Measurements from ENCODE around the gene ITPK1.

Gene ITPK1

GRCh38 chr14:93057586-93058280 is 58.0 kb downstream of the ITPK1 start:
- no peak for DNase-seq

GRCh38 chr14:93056840-93057585 is 58.7 kb downstream of the ITPK1 start:
- no peak for DNase-seq

- no peak for DNase-seq
These were observed 59.4 kb downstream of the ITPK1 start for GRCh38 chr14:93056166-93056839.

- DNase-seq = no peak
These were observed 60.0 kb downstream of the ITPK1 start for GRCh38 chr14:93055651-93056115.

GRCh38 chr14:93054876-93055275 is 60.8 kb downstream of the ITPK1 start:
- no peak for DNase-seq

- DNase-seq = no peak
These were observed 61.7 kb downstream of the ITPK1 start for GRCh38 chr14:93054006-93054405.

GRCh38 chr14:93051600-93052546 is 63.9 kb downstream of the ITPK1 start:
- DNase-seq = no peak

GRCh38 chr14:93050761-93051160 is 65.0 kb downstream of the ITPK1 start:
- no peak for DNase-seq

- DNase-seq = no peak
These were observed 65.8 kb downstream of the ITPK1 start for GRCh38 chr14:93049867-93050331.

- DNase-seq = no peak
These were observed 66.4 kb downstream of the ITPK1 start for GRCh38 chr14:93049315-93049714.

GRCh38 chr14:93048843-93049242 is 66.9 kb downstream of the ITPK1 start:
- DNase-seq = no peak

- DNase-seq = no peak
These were observed 68.1 kb downstream of the ITPK1 start for GRCh38 chr14:93047661-93048060.

- no peak for DNase-seq
These were observed 68.6 kb downstream of the ITPK1 start for GRCh38 chr14:93047157-93047556.

GRCh38 chr14:93046705-93047050 is 69.0 kb downstream of the ITPK1 start:
- DNase-seq = no peak

GRCh38 chr14:93045965-93046704 is 69.6 kb downstream of the ITPK1 start:
- DNase-seq = no peak

GRCh38 chr14:93045211-93045674 is 70.5 kb downstream of the ITPK1 start:
- no peak for DNase-seq

GRCh38 chr14:93044556-93044955 is 71.2 kb downstream of the ITPK1 start:
- no peak for DNase-seq

- DNase-seq = no peak
These were observed 71.6 kb downstream of the ITPK1 start for GRCh38 chr14:93044121-93044520.

GRCh38 chr14:93042968-93043940 is 72.5 kb downstream of the ITPK1 start:
- DNase-seq = no peak

- no peak for DNase-seq
These were observed 73.9 kb downstream of the ITPK1 start for GRCh38 chr14:93041830-93042229.

GRCh38 chr14:93040982-93041381 is 74.7 kb downstream of the ITPK1 start:
- no peak for DNase-seq

Measured in activated CD4-positive, alpha-beta T cell treated with anti-CD3 and anti-CD28 coated beads, Interleukin-2, Interleukin-6, amounts not matched to agents 100 ng/mL and 50 ng/mL, durations not matched to agents 16 hours and 8 hours (primary cell).